Osteoblast (primary cell): ENCODE results near the gene RNF31. TPM values are rescaled to one million over a fixed set of nuclear protein-coding genes. Genes with fewer than 3 reads are reported as not detected.

Experiments
- DNase-seq: peaks from one replicate; pipeline ENCODE4 v3.0.0; 2011; ENCODE audit warnings: low spot score, mixed read lengths; ENCODE audit not compliant: insufficient read length; ENCODE audit errors: missing footprints
- H2AFZ ChIP-seq: 2 replicates; pipeline ENCODE4 v1.6.0; 2011; ENCODE audit warnings: mild to moderate bottlenecking, low read length
- H3K27ac ChIP-seq: 2 replicates; pipeline ENCODE4 v1.5.1; 2011; ENCODE audit warnings: mild to moderate bottlenecking, low read depth, low read length, moderate library complexity
- H3K27me3 ChIP-seq: 2 replicates; pipeline ENCODE4 v1.6.0; 2012; ENCODE audit warnings: mild to moderate bottlenecking, control low read depth, inconsistent platforms, low read length, moderate library complexity; ENCODE audit not compliant: insufficient read depth
- H3K36me3 ChIP-seq: 2 replicates; pipeline ENCODE4 v1.5.1; 2011; ENCODE audit warnings: mild to moderate bottlenecking, low read length, control low read depth, moderate library complexity; ENCODE audit not compliant: insufficient read depth
- H3K4me1 ChIP-seq: 2 replicates; pipeline ENCODE4 v1.5.1; 2011; ENCODE audit warnings: mild to moderate bottlenecking, low read length, control low read depth, moderate library complexity; ENCODE audit not compliant: insufficient read depth
- H3K4me2 ChIP-seq: 2 replicates; pipeline ENCODE4 v1.6.0; 2011; ENCODE audit warnings: mild to moderate bottlenecking, low read length; ENCODE audit not compliant: insufficient read depth
- H3K4me3 ChIP-seq: fragments of 200-600 bp; sonication (generic); 3 replicates; pipeline ENCODE4 v1.5.1; 2012; ENCODE audit warnings: mild to moderate bottlenecking, low read length, inconsistent platforms; ENCODE audit not compliant: insufficient read depth
- H3K79me2 ChIP-seq: 2 replicates; pipeline ENCODE4 v1.6.0; 2012; ENCODE audit warnings: mild to moderate bottlenecking, low read length, control low read depth, inconsistent platforms; ENCODE audit not compliant: insufficient read depth
- H3K9me3 ChIP-seq: 2 replicates; pipeline ENCODE4 v1.5.1; 2011; ENCODE audit warnings: low read depth, low read length, control low read depth
- H4K20me1 ChIP-seq: 2 replicates; pipeline ENCODE4 v1.6.0; 2012; ENCODE audit warnings: mild to moderate bottlenecking, low read length, control low read depth; ENCODE audit not compliant: insufficient read depth
- CTCF ChIP-seq: IDR thresholded peaks from 2 replicates; pipeline ENCODE4 v1.5.1; 2011; ENCODE audit warnings: mild to moderate bottlenecking, low read depth, low read length, moderate library complexity; ENCODE audit errors: extremely low read depth
- total RNA-seq: library from RNA; depleted of rRNA; stranded (reverse); fragments of >200 nt; gene quantifications from 2 replicates; pipeline ENCODE4 v1.2.3, GENCODE V29; 2012

RNF31 gene
- total RNA-seq, 1 donor, result 49.6 TPM

GRCh38 chr14:24113379-24113800 lies 33.9 kb upstream of the RNF31 start:
- H3K9me3 ChIP-seq, result no peaks in the 10 kb centered on the region
- peak overlapping the region; percentile 82 for H2AFZ ChIP-seq
- TF ChIP-seq CTCF, result no peak
- H3K27ac ChIP-seq, result peak overlapping the region; percentile 98
- H3K4me1 ChIP-seq, result peaks cover 14% of the 10 kb centered on the region
- no peak for DNase-seq
- H3K79me2 ChIP-seq, result peaks cover 13% of the 10 kb centered on the region
- peak overlapping the region; percentile 96 for H3K4me2 ChIP-seq
- peak overlapping the region; percentile 82 for H3K4me3 ChIP-seq
- no peaks in the 10 kb centered on the region for H4K20me1 ChIP-seq
- H3K27me3 ChIP-seq, result no peaks in the 10 kb centered on the region
- peaks cover 14% of the 10 kb centered on the region for H3K36me3 ChIP-seq

- Histone ChIP-seq H3K4me1 (peaks cover 14% of the 10 kb centered on the region), H3K9me3 (no peaks in the 10 kb centered on the region), H3K4me2 (peak overlapping the region; percentile 96), H3K36me3 (peaks cover 20% of the 10 kb centered on the region), H2AFZ (peak overlapping the region; percentile 82), H4K20me1 (no peaks in the 10 kb centered on the region), H3K79me2 (peaks cover 13% of the 10 kb centered on the region), H3K4me3 (peak overlapping the region; percentile 82), H3K27me3 (no peaks in the 10 kb centered on the region), H3K27ac (peak overlapping the region; percentile 98)
- TF ChIP-seq CTCF, result no peak
- peak; percentile 92 for DNase-seq
Measured at GRCh38 chr14:24113801-24114531, 33.3 kb upstream of the RNF31 start.

- TF ChIP-seq CTCF, result no peak
Measured at GRCh38 chr14:24114532-24115421, 32.5 kb upstream of the RNF31 start, which contains the start of the genes DCAF11 and NRL. Gene DCAF11, plus strand, starts transcription at chr14:24114777. Its CDS starts 818 bp downstream, at chr14:24115595. Gene NRL, minus strand, starts transcription at chr14:24114949. Its CDS starts 32,101 bp downstream, at chr14:24082848.

More at GRCh38 chr14:24114532-24115421, 32.5 kb upstream of the RNF31 start, which contains the start of the genes DCAF11 and NRL:
- peak within 1 kb of the TSS; percentile 87 for H2AFZ ChIP-seq
- peak within 1 kb of the TSS; percentile 82 for H3K4me3 ChIP-seq
- H3K27ac ChIP-seq, result peak within 1 kb of the TSS; percentile 98
- H3K4me1 ChIP-seq, result peaks cover 14% of the 10 kb centered on the region
- H3K79me2 ChIP-seq, result peaks cover 13% of the 10 kb centered on the region
- H3K27me3 ChIP-seq, result no peaks in the 10 kb centered on the region
- H3K4me2 ChIP-seq, result peak within 1 kb of the TSS; percentile 96
- H3K9me3 ChIP-seq, result no peaks in the 10 kb centered on the region
- DNase-seq, result peak; percentile 99
- no peaks in the 10 kb centered on the region for H4K20me1 ChIP-seq
- H3K36me3 ChIP-seq, result peaks cover 27% of the 10 kb centered on the region
